Activated T-cell treated with anti-CD3 and anti-CD28 coated beads for 4 hours (primary cell): ENCODE measurements around the gene B4GAT1.
"Not testable (repeated sequence)": the region's sequence is repeated elsewhere in the genome, so short reads cannot be mapped to it uniquely, and the experiment has no call there.

Experiments
- DNase-seq: peaks from one replicate; pipeline ENCODE4 v3.0.0-alpha.2; 2020

The B4GAT1 gene

DNA sequence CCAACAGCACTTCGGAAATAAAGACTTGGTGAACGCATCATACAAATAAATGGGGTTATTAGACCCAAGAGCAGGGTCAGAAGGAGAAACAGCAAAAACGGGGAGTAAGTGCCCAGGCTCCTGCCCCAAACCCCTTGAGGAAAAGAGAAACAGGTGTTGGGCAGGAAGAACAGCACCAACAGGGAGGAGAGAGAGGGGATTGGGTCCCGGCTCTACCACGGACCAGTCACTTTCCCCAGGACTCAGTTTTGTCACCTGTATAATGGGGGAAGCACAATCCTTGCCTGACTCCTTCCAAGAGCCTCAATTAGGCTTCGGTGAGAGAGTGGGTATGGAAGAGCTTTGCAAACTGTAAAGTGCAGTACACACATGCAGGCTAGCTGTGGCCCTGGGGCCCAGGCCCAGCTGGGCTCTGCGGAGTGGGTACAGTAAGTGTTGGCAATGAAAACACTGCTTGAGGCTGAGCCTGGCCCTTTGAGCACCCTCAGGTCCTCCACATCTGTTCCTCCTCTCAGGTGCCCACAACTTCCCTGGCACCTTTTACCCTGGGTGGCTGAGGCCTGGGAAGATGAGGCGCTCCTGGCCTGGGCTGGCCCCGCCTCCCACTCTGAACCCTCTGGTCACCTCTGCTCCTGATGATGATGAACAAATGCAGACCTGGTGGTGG lies 15.2 kb upstream of the B4GAT1 start:
- no peak for DNase-seq

- DNase-seq, result no peak
These were observed 14.1 kb upstream of the B4GAT1 start for GRCh38 chr11:66361502-66361941.

- no peak for DNase-seq
These were observed 13.1 kb upstream of the B4GAT1 start for GRCh38 chr11:66360406-66361073.

GRCh38 chr11:66359662-66360087 lies 12.2 kb upstream of the B4GAT1 start:
- no peak for DNase-seq

- not testable (repeated sequence) for DNase-seq
These were observed 3.3 kb upstream of the B4GAT1 start for GRCh38 chr11:66350560-66351235.

DNA sequence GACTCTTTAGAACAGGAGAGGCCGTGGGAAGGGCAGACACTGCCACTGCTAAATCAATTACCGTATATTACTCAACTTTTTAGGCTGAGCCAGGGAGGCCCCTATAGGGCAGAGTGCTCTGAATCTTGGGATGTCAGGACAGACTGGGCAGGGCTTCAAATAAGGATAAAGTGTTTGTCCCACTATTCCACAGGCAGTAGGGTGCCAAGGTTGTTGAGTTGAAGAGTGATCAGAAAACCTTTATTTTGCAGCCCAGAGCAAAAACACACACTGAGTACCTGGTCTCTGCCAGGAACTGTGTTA lies 1.6 kb upstream of the B4GAT1 start:
- DNase-seq, result no peak

GRCh38 chr11:66346476-66347424 lies 679 bp downstream of the B4GAT1 start:
- no peak for DNase-seq

- DNase-seq, result no peak
These were observed 2.1 kb downstream of the B4GAT1 start for GRCh38 chr11:66345316-66345649.

GRCh38 chr11:66344550-66345315 lies 2.7 kb downstream of the B4GAT1 start, which contains the start of gene BRMS1:
TSS of gene BRMS1 (minus strand) at chr11:66345104. CDS start at chr11:66342234, 2,870 bp downstream.
- DNase-seq, result peak; percentile 95

DNA sequence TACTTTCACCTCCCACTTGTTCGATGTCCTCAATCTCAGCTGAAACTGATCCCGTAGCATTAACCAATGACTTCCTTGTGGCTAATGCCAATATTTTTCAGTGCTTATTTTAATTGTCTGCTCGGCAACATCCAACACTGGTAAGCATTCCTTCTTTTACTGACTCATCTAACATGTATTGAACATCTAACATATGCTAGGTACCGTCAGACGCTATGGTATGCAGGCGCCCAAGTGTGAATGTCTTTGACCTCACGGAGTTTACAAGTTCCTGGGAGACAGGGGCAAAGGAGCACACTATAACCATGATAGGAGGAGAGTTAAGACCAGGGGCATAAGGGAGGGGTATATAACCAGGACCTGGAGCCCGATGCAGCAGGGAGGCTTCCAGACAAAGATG lies 4.3 kb downstream of the B4GAT1 start:
- DNase-seq, result no peak

- no peak for DNase-seq
These were observed 5.8 kb downstream of the B4GAT1 start for GRCh38 chr11:66341502-66342126.

DNA sequence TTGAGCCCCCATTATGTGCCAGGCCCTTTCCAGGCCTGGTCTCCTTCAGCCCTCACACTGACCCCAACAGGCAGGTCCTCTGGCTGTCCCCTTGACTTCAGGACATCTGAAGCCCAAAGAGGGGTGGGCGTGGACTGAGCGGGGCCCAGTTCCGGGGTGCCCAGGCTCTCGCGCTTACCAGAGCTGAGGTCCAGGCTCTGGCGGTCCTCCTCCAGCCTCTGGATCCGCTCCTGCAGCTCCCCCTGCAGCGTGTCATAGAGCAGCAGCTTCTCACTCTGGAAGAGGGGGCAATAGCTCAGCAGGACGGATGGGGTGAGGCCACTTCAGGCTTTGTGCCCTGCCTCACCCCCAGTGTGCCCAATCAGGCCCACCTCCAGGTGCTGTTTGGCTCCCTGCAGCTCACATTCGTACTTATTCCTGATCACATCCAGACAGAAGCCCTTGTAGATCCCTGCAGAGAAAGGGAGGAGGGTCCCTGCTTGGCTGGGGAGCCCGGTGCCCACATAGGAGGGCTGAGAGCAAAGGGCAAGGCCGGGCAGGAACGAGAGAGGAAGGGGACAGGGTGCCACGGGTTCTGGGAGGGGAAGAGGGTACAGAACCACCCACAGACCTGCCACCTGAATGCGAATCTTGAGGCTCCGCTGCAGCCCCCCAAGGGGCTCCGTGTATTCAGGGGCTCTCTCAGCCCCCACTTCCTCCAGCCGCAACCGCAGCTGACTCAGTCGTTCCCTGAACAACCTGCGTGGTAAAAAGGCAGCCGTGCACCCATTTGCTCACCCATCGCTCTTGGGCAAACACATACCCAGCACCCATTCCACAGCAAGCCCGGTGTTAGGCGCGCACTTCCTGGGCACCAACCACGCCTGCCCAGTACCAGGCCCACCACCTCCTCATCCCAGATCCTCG lies 6.6 kb downstream of the B4GAT1 start:
- DNase-seq, result no peak

DNA sequence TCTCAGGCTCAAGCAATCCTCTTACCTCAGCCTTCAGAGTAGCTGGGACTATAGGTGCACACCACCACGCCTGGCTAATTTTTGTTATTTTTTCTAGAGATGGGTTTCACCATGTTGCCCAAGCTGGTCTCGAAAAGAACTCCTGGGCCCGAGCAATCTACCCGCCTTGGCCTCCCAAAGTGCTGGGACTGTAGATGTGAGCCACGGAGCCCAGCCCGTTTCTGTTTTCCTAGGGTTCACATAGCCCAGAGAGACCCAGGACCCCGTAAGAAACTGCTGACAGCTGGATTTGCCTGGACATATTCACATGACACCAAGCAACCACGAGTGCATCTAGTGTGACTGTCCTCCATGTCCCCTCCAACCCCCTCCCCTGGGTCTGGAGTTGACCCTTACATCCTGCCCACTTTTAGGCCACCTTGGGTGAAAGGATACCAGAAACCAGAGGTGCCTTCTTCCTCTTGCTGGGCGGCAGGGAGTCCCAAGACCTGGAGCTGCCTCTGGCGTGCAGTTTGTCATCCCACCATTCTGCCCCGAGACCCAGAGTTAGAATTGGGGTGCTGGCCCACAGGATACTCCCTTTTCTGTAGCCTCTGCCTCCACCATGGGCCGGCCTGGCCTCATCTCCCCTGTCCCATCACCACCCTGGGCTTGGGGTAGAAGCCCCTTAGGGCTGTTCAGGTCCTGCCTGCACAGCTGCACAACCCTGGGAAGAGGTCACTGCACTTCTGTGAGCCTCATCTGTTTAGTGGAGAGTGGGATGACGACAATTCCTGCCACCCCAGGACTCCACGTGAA lies 7.5 kb downstream of the B4GAT1 start:
- DNase-seq, result no peak

GRCh38 chr11:66339162-66339675 lies 8.2 kb downstream of the B4GAT1 start:
- no peak for DNase-seq

- no peak for DNase-seq
These were observed 8.9 kb downstream of the B4GAT1 start for GRCh38 chr11:66338276-66339161.

- DNase-seq, result no peak
These were observed 10.1 kb downstream of the B4GAT1 start for GRCh38 chr11:66337103-66337899.

DNA sequence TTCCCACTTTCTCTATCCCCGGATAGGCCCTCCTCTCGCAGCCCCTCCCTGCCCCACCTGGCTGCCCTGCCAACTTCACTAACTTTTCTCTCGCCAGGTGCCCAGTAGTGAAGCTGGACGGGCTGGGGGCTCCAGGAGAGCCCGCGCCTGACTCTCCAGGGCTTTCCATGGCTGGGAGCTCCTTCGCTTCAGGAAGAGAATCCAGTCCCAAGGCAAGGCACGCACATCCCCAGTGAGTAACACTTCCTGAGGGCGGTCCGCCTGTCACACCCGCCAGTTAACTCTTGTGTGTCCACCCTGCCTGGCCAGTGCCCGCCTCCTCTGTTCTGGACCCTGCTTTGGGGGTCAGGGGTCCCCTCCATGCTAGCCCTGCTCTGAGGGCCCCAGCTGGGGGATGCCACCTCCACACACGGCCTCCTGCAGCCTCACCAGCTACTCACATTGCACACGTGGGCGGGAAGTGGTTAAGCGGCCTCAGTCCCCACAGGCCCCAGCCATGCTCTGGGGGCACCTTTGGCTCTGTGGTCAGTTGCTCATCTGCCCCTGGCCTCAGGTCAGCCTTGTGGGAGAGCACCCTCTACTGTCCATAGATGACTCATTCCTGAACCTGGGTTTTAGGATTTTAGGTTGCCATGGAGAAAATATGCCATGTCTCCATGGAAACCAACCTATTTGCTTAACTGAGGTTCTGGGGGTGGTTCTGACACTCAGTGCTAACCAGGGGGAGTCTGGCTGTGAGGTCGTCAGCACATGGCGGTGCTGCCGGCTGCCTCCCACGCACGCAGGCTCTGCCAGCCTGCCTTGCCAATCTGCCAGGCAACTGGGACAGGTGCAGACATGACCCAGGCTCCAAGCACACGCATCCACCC lies 11.0 kb downstream of the B4GAT1 start, which contains the start of gene RIN1:
RIN1 (minus strand) TSS at position 201 of the 869 bp plus-strand sequence; CDS start at position 169, 32 bp downstream.
- no peak for DNase-seq
